GM18502 (cell line): ENCODE results near the gene RBM47.
"Not testable (repeated sequence)": the region's sequence is repeated elsewhere in the genome, so short reads cannot be mapped to it uniquely, and the experiment has no call there.

Source experiments
- ATAC-seq: cut with Tn5 transposase; IDR thresholded peaks from one replicate; pipeline ENCODE4 v1.9.1; 2021; ENCODE audit warnings: mild to moderate bottlenecking; ENCODE audit not compliant: unreplicated experiment, poor library complexity

RBM47 gene

DNA sequence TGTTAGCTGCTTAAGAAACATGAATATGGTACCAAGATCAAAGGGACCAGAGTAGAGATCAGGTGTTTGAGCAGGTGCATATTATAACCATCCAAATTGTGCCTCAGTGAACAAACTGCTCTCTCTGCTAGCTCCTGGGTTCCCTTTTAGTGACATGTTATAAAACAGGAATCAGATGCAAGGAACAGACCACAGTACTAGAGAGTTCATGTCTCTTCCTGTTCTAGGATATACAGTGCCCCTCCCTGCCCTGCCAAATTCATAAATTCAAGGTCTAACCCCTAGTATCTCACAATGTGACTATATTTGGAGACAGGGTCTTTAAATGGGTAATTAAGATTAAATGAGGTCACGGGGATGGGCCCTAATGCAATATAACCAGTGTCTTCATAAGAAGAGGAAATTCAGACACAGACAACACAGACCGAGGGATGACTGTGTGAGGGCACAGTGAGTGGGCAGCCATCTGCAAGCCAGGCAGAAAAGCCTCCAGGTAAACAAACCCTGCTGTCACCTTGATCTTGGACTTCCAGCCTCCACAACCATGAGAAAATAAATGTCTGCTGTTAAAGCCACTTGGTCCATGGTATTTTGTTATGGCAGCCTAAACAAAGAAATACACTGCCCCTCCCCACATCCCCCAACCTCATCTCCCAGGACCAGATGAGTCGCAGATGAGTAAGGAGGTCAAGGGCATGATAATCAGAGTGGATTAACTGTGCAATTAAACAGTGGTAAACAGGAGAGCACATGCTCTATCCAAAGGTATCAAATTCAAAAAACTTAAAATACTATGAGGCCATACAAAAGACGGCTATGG lies 82.5 kb downstream of the RBM47 start:
- ATAC-seq, result no peak

DNA sequence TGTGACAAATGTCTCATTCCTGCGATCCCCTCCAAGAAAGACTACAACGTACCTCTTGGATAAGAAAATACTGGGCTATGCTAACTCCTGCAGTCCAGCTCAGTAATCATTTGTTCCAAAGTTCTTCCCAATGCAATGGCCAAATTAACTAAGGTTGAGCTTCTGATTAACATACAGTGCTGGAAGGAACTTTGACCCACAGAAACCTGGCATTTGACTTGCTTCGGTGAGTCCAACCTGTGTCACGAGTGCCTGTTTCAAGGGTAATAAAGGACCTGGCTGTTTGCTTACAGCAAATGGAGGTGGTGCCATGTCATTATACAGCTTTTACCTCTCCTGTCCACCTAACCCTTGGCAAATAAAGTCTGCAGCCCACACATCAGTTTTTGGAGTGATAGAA lies 83.2 kb downstream of the RBM47 start:
- ATAC-seq, result no peak

DNA sequence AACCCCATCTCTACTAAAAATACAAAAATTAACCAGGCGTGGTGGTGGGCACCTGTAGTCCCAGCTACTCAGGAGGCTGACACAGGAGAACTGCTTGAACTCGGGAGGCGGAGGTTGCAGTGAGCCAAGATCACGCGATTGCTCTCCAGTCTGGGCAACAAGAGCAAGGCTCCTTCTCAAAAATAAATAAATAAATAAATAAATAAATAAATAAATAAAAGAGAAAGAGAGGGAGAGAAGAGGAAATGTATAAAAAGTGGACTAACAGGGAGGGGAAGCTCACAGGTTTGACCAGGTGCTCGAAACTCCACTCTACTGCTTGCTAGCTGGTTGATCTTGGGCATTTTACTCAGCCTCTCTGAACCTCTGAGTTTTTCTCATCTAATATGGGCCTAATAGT lies 84.2 kb downstream of the RBM47 start:
- ATAC-seq, result not testable (repeated sequence)

DNA sequence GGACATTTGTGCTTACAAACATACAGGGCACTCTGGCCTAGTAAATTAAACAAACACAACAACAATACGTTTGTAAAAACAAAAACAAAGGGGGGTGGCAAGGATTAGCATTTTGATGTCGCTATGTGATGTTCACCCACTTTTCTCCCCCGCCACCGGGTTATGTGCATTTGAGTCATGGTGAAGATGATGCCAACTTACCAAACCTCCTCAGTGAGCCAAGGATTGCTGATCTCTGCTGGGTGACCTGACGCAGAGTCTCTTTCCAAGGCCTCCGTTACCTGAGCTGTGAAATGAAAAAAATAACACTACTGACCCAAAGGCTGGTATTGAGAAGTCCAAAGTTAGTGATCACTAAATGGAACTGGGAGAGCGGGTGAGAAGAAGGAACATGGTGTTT lies 85.4 kb downstream of the RBM47 start:
- ATAC-seq, result no peak

DNA sequence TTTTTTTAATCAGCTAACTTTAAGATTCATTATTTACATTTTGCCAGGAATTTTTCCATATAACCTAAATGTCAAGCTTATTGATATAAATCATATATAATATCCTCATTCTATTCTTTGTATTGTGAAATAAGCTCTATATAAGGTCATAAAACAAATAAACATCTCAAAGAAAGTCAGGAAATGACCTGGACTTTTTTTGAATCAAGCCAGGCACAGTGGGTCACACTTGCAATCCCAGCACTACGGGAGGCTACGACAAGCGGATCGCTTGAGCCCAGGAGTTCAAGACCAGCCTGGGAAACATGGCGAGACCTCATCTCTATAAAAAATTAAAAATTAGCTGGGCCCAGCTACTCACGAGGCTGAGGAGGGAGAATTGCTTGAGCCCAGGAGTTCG lies 88.9 kb downstream of the RBM47 start:
- ATAC-seq, result no peak

DNA sequence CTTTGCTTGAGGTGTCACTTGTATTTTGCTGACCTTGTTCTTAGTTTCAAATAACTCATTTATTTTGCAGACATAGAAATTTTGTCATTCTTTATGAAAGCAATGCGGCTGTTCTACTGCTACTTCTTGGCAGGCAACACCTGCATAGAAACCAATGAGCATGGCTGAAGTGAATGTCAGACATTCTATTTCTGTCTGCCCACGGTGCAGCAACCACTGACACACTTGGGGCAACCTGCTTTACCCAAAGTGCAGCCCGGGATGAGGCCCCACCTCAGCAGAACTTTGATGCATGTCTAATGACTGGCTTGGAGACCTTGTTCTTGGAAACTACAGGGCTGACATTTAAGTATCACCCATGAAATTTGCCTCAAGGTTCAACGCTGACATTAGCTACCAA lies 93.6 kb downstream of the RBM47 start:
- no peak for ATAC-seq

DNA sequence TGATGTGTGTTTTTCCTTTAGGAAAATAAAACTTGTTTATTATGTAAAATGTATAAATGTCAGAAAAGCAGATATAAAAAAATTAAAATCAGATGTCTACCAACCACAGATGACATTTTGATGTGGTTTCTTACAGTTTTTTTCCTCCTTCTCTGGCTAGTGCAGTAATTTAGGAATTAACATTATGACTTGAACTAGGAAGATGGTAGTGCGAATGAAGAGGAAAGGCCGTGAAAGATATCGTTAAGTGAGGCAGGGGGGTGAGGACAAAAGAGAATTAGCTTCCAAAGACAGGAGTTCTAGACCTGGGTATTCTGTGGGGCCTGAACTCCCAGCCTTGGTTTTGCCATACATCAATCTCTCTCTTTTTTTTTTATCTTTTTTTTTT lies 98.0 kb downstream of the RBM47 start:
- no peak for ATAC-seq

DNA sequence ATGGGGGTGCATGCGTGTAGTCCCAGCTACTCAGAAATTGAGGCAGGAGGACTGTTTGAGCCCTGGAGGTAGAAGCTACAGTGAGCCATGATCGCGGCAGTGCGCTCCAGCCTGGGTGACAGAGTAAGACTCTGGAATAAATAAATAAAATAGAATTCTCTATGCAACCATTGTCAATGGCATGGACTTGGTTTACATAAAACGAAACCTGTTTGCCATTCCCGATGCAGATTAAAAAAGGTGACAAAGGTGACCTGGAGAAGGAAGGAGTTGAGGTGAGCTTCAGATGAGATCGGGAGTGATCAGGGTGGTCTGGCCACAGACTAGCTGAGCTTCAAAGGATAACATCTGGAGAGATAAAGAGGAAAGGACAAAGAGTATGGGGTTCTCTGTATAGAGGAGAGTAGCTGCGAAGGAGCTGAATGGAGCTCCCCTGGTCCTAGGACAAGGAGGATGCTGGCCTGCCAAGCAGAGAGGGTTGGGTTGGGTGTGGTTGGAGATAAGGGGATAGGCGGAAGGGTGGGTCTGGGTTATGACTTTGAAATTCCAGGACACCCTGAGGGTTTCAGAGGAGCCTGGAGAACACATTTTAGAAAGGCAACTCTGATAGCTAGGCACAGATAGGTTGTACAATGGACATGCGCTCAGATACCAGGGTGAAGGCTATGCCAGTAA lies 98.6 kb downstream of the RBM47 start:
- no peak for ATAC-seq

DNA sequence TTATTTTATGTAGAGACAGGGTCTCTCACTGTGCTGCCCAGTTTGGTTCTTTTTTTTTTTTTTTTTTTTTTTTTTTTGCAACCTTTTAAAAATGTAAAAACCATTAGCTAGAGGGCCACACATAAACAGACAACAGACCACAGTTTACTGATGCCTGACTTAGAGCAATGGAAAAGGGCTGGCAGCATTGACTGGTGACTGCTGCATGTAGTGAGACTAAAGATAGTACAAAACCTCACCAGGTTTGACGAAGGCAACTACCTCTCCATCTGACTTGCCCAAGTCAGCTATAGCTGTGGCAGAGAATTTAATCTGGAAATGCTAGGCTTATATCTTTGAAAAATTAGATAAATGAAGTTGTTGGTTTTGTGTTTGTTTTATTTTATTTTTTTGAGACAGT lies 102.9 kb downstream of the RBM47 start:
- ATAC-seq, result no peak

DNA sequence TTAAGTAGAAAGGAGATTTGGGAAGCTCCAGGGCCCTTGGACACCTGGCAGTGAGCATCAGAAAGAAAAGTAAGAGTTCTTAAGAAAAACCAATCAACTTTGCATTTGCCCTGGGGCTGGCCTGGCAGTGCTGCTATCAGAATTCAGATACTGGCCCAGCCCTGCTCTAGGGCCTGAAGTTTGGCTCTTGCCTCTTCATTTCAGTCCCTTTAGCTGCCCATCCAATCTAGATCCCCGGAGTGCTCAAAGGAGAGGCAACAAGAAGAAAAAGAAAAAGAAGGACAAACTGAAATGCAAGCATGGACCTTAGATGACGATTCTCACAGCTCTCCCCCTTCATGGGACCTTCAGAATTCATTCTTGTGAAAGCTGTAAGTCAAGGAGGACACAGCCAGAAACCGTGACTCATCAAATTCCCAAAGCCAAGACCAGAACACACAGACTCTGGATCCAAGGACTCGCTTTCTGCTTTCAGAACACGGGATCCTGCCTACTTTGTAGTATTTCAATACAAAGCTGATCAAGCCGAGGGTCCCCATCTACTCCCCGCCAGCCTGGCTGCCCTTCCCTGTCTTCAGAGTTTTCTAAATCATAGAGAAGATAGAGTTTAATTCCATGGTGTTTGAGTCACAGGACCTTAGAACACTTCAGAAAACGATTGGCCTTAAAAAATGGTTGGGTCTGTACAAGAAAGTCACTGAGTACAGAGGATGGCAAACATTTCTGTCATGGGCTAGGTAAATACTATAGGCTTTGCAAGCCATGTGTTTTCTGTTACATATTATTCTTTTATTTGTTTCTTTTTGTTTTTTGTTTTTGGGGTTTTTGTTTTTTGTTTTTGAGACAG lies 103.7 kb downstream of the RBM47 start:
- ATAC-seq, result no peak

DNA sequence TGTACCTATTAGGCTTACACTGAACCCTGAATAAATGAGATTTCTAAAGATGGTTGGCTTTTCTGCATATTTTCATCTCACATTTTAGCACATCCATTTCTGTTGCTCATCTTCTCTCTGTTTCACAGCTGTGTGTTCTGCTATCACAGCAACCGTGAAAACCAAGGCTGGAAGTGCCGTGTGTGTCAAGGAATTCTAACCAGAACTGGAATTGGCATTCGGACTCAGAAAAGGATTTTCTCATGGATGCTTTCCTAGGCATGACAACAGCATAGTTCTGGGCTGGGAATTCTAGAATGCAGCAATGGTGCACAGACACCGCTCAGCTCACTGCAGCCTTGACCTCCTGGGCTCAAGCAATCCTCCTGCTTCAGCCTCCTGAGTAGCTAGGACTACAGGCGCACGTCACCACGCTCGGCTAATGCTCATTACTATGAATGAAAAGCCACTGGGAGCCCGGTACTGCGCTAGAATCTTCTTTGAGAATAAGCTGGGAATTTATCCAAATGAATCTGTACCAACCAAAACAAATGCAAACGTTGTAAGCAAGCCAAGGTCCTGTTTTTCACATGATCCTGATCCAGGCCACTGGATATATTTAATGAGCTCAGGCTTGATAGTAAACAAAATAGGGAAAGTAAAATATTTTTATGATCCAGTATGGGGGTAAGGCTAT lies 105.2 kb downstream of the RBM47 start:
- ATAC-seq, result no peak

DNA sequence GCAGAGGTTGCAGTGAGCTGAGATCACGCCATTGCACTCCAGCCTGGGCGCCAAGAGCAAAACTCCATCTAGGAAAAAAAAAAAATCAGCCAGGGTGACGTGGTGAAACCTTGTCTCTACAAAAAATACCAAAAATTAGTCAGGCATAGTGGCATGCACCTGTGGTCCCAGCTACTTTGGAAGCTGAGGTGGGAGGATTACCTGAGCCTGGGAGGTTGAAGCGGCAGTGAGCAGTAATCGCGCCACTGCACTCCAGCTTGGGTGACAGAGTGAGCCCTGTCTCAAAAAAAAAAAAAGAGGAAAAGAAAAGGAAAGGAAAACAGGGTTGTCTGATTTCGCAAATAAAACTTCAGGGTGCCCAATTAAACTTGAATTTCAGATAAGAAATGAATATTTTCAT lies 106.1 kb downstream of the RBM47 start:
- no peak for ATAC-seq

DNA sequence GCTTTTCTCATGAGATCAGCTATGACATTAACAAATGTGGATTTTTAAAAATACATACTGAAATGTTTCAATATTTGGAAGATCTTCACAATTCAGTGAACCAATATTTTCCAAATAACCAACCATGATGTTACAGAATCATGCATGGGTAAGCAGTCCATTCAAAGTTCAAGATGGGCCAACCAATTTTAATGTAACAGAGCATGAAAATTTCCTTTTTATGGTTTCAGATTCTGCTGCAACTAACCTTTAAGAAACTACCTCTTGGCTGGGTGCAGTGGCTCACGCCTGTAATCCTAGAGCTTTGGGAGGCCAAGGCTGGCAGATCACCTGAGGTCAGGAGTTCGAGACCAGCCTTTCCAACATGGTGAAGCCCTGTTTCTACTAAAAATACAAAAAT lies 107.7 kb downstream of the RBM47 start:
- ATAC-seq, result no peak

DNA sequence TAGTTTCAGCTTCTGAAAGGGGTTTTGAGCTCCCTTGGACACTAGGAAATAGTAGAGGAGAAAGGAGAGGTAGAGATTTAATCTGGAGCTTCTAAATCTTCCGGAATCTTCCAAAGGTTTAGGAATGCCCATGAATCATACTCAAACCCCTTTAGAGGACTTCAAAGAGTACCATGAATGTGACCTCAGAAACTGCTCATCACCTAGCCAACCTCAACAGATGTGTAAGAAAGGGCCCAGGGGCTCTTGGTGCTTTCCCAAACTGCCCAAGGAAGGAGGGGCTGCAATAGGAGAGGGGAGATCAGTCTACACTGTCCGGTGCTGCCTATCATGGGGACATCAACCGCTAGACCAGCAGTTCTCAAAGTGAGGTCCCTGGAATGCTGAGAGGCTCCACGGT lies 109.1 kb downstream of the RBM47 start:
- ATAC-seq, result no peak

DNA sequence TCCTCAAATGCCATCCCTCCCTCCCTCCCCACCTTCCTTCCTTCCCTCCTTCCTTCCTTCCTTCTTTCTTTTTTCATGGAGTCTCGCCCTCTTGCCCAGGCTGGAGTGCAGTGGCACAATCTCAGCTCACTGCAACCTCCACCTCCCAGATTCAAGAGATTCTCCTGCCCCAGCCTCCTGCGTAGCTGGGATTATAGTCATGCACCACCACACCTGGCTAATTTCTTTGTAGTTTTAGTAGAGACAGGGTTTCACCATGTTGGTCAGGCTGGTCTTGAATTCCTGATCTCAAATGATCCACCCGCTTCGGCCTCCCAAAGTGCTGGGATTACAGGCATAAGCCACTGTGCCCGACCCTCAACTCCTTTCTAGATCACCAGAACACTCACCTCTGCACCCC lies 112.6 kb downstream of the RBM47 start:
- ATAC-seq, result not testable (repeated sequence)

DNA sequence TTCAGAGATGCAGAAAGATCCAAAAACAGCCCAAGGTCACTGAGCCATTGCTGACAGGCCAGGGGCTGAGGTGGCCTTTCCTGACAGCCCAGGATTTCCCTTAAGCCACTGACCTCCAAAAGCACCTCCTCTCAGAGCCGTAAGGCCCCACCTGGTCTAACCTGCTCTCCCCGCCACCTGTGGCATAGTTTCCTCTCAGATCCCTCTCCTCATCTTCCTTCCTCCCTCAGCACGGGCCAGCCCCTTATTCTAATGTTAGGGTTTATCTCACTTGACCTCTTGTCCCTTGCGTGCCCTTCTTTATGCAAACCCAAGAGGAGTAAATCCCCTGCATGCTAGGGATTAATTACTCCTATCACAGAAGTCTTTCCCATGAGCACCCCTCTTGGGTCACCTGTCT lies 113.0 kb downstream of the RBM47 start:
- ATAC-seq, result no peak

DNA sequence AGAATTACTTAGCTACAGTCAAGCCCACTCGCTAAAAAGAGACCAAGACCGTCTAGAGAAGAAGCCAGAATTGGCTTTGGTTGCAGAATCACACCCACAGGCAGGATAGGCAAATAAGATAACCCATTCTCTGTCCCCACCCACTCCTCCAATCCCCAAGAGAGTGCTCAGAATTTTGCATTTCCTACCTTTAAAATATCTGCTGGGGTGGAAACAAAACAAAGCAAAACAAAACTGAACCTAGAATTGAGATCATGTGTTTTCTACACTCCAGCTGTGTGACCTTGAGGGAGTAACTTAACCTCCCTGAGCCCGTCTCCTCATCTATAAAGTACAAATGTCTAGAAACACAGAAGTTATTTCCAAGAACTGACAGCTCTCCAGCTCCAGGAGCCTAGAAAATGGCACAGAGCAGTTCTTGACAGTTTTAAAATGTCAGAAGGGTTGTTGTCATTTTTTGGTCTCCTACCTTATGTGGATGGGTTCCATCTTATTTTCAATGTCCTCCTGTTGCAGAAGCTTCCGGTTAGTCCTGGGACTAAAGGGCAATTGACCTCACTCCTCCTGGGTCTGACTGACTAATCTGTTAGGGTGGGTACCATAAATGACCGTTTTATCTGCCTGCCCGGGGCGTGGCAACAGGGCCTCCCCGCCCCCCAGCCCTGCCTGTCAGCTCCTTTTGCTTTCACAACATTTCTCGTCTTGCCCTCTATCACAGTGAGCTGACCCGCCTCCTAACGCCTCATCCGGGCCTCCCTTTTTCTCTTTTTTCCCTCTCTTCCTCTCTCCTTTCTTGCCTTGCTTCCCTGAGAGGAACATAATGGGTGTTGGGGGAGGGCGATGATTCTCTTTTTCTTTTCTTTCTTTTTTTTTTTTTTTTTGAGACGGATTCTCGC lies 114.0 kb downstream of the RBM47 start:
- peak; percentile 90 for ATAC-seq

DNA sequence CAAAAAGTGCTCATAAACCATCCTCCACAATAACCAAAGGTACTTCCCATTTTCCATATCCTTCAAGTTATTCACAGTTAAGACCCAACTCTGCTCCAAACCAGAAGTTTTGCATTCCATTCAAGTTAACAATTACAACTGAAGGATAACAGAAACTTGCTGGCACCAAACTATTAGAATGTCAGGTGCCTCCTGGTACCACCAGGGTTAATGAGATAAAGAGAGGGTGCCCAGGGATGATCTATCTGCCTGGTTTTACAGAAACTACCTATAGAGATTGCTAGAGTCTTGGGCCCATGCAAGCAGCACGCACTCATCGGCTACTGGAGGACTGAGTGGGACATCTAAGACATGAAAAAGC lies 114.6 kb downstream of the RBM47 start:
- ATAC-seq, result no peak

DNA sequence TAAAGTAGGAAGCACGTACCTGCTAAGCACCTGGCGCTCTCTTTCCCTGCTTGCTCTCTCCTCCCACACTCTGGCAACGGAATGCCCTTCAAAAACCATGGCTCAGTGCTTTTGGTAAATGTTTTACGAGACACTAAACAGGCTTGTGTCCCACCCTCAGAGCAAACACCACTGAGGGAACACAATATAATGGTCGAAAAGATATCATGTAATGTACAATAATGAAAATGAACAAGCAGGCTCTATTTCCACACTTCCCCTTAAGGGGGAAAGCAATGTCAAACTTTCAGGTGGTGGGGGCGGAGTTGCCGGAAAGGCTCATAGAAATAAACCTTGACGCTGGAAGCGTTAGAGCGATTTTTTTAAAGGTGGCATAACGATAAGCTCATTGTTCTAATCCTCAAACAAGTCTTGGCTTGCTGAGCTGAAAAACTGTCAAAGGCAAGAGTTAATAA lies 115.1 kb downstream of the RBM47 start:
- ATAC-seq, result no peak
